GM23338 (cell line): ENCODE data around the gene FKTN. TPM values are rescaled to one million over a fixed set of nuclear protein-coding genes. Genes with fewer than 3 reads are reported as not detected.

Experiments
- ATAC-seq: fragments of 200-7000 bp; cut with Tn5 transposase; 3 replicates; pipeline ENCODE4 v1.9.1; 2020
- DNase-seq: peaks from one replicate; pipeline ENCODE4 v3.0.0-alpha.2; 2015; ENCODE audit warnings: low spot score
- H2AFZ ChIP-seq: fragments of 200-600 bp; sonication (generic); 2 replicates; pipeline ENCODE4 v1.8.0; 2016; ENCODE audit warnings: antibody characterized with exemption, mild to moderate bottlenecking, moderate library complexity
- H3F3A ChIP-seq: fragments of 200-600 bp; sonication (generic); replicated peaks from 2 replicates; pipeline ENCODE4 v1.8.0; 2017; ENCODE audit warnings: antibody characterized with exemption, mixed run types, low read depth
- H3K27ac ChIP-seq: fragments of 200-600 bp; sonication (generic); 2 replicates; pipeline ENCODE4 v1.6.1; 2016; ENCODE audit warnings: low read depth
- H3K27me3 ChIP-seq: fragments of 200-600 bp; sonication (generic); 2 replicates; pipeline ENCODE4 v1.8.0; 2016; ENCODE audit warnings: mild to moderate bottlenecking, mixed run types, moderate library complexity; ENCODE audit not compliant: insufficient read depth
- H3K36me3 ChIP-seq: fragments of 200-600 bp; sonication (generic); 2 replicates; pipeline ENCODE4 v1.8.0; 2016; ENCODE audit warnings: mild to moderate bottlenecking; ENCODE audit not compliant: insufficient read depth
- H3K4me1 ChIP-seq: fragments of 200-600 bp; sonication (generic); 2 replicates; pipeline ENCODE4 v1.8.0; 2016; ENCODE audit warnings: mild to moderate bottlenecking, moderate library complexity; ENCODE audit not compliant: insufficient read depth
- H3K4me2 ChIP-seq: fragments of 200-600 bp; sonication (generic); 2 replicates; pipeline ENCODE4 v1.7.1; 2017; ENCODE audit warnings: mixed run types
- H3K4me3 ChIP-seq: fragments of 200-600 bp; sonication (generic); 2 replicates; pipeline ENCODE4 v1.6.1; 2016; ENCODE audit warnings: mixed run types
- H3K79me2 ChIP-seq: fragments of 200-600 bp; sonication (generic); replicated peaks from 2 replicates; pipeline ENCODE4 v1.8.0; 2017; ENCODE audit warnings: mild to moderate bottlenecking; ENCODE audit not compliant: insufficient read depth
- H3K9me2 ChIP-seq: fragments of 200-600 bp; sonication (generic); 2 replicates; pipeline ENCODE4 v1.8.0; 2017; ENCODE audit not compliant: insufficient read depth
- H4K20me1 ChIP-seq: fragments of 200-600 bp; sonication (generic); replicated peaks from 2 replicates; pipeline ENCODE4 v1.8.0; 2017; ENCODE audit warnings: mild to moderate bottlenecking; ENCODE audit not compliant: insufficient read depth
- H3K27ac Mint-ChIP-seq: 2 replicates; pipeline ENCODE4 v1.8.0; 2020; ENCODE audit warnings: inconsistent platforms, mild to moderate bottlenecking, moderate library complexity, mixed read lengths
- H3K27me3 Mint-ChIP-seq: 3 replicates; pipeline ENCODE4 v1.8.0; 2022; ENCODE audit warnings: low read depth, mild to moderate bottlenecking, moderate library complexity, mixed read lengths, inconsistent platforms; ENCODE audit not compliant: insufficient read depth, poor library complexity
- H3K36me3 Mint-ChIP-seq: 3 replicates; pipeline ENCODE4 v1.8.0; 2021; ENCODE audit warnings: low read depth, mild to moderate bottlenecking, inconsistent platforms, moderate library complexity, mixed read lengths
- H3K4me1 Mint-ChIP-seq: 3 replicates; pipeline ENCODE4 v1.8.0; 2020; ENCODE audit warnings: mild to moderate bottlenecking, inconsistent platforms, mixed read lengths
- H3K4me3 Mint-ChIP-seq: 3 replicates; pipeline ENCODE4 v1.8.0; 2021; ENCODE audit warnings: moderate library complexity, mild to moderate bottlenecking, inconsistent platforms, mixed read lengths
- H3K9me3 Mint-ChIP-seq: 3 replicates; pipeline ENCODE4 v1.8.0; 2020; ENCODE audit warnings: moderate library complexity, mild to moderate bottlenecking, inconsistent platforms, mixed read lengths
- CREB1 ChIP-seq: fragments of 250-450 bp; sonication (Bioruptor Pico); IDR thresholded peaks from 2 replicates; pipeline ENCODE4 v1.5.0; 2020; ENCODE audit warnings: low read depth, mild to moderate bottlenecking, moderate library complexity
- CTCF ChIP-seq, 2 experiments: fragments of 200-600 bp in 1 of 2; sonication (generic) in 1 of 2; conservative IDR thresholded peaks; 2 replicates each; pipeline versions ENCODE4 v1.5.1 to v1.6.1; 2016 to 2017; ENCODE audit warnings: antibody characterized with exemption in 2 of 2, low read depth in 2 of 2, mild to moderate bottlenecking in 2 of 2, moderate library complexity in 1 of 2
- ETS1 ChIP-seq: IDR thresholded peaks from 2 replicates; pipeline ENCODE4 v1.6.1; 2016; ENCODE audit warnings: antibody characterized with exemption
- EZH2 ChIP-seq: fragments of 200-600 bp; sonication (generic); IDR thresholded peaks from one replicate; pipeline ENCODE4 v1.8.0; 2017; ENCODE audit warnings: antibody characterized with exemption, mild to moderate bottlenecking, low read depth; ENCODE audit not compliant: unreplicated experiment
- EZH2phosphoT487 ChIP-seq: fragments of 200-600 bp; sonication (generic); IDR thresholded peaks from one replicate; pipeline ENCODE4 v1.8.1; 2018; ENCODE audit warnings: antibody characterized with exemption; ENCODE audit not compliant: unreplicated experiment
- JUNB ChIP-seq: IDR thresholded peaks from one replicate; pipeline ENCODE4 v1.6.1; 2016; ENCODE audit warnings: antibody characterized with exemption; ENCODE audit not compliant: unreplicated experiment
- NANOG ChIP-seq: IDR thresholded peaks from 2 replicates; pipeline ENCODE4 v1.6.1; 2016; ENCODE audit warnings: antibody characterized with exemption, borderline replicate concordance
- POLR2AphosphoS5 ChIP-seq: IDR thresholded peaks from 2 replicates; pipeline ENCODE4 v1.6.1; 2016; ENCODE audit warnings: antibody characterized with exemption, low read depth
- REST ChIP-seq: IDR thresholded peaks from one replicate; pipeline ENCODE4 v1.6.1; 2018; ENCODE audit warnings: antibody characterized with exemption; ENCODE audit not compliant: unreplicated experiment
- STAT1 ChIP-seq: IDR thresholded peaks from one replicate; pipeline ENCODE4 v1.6.1; 2016; ENCODE audit warnings: antibody characterized with exemption; ENCODE audit not compliant: unreplicated experiment
- ZNF114 ChIP-seq: fragments of 250-450 bp; sonication (Bioruptor Pico); IDR thresholded peaks from 2 replicates; pipeline ENCODE4 v1.5.0; 2020; ENCODE audit warnings: mild to moderate bottlenecking, moderate library complexity
- ZNF331 ChIP-seq: fragments of 250-450 bp; sonication (Bioruptor Pico); IDR thresholded peaks from 2 replicates; pipeline ENCODE4 v1.5.0; 2020; ENCODE audit warnings: low read depth, mild to moderate bottlenecking, moderate library complexity
- ZNF462 ChIP-seq: fragments of 250-450 bp; sonication (Bioruptor Pico); IDR thresholded peaks from 2 replicates; pipeline ENCODE4 v1.5.0; 2020; ENCODE audit warnings: mild to moderate bottlenecking, moderate library complexity
- polyA plus RNA-seq: library from polyadenylated mRNA; unstranded; fragments of >200 nt; fragmentation: Nextera tagmentation; extraction: Ambion mirVana; gene quantifications from 2 replicates; pipeline ENCODE4 v1.2.1, GENCODE V29; 2016
- total RNA-seq: library from RNA; depleted of rRNA; stranded (reverse); fragments of >200 nt; shearing (Covaris generic); gene quantifications from 2 replicates; pipeline ENCODE4 v1.2.3, GENCODE V29; 2014

The FKTN gene
- total and polyA plus RNA-seq, 2 experiments from 2014 or later: 6.8 to 9.9 TPM

GRCh38 chr9:105658351-105658750 is 100.4 kb downstream of the FKTN start:
- Histone ChIP-seq H3K36me3 (no peaks in the 10 kb centered on the region), H3K4me2 (no peak overlapping the region), H3K9me2 (no peaks in the 10 kb centered on the region), H3K27me3 (peaks cover 33% of the 10 kb centered on the region), H3K27ac (no peak overlapping the region), H3K4me3 (no peak overlapping the region), H3K4me1 (peaks cover 5% of the 10 kb centered on the region), H2AFZ (no peak overlapping the region), H3F3A (0 out of 2 replicates have a peak, but pooled peaks cover 3% of the 10 kb centered on the region), H4K20me1 (no peaks in the 10 kb centered on the region), H3K79me2 (no peaks in the 10 kb centered on the region)
- Mint-ChIP-seq H3K4me1 (peaks cover 12% of the 10 kb centered on the region), H3K4me3 (no peak overlapping the region), H3K27ac (no peak overlapping the region), H3K27me3 (peaks cover 25% of the 10 kb centered on the region), H3K9me3 (no peaks in the 10 kb centered on the region), H3K36me3 (no peaks in the 10 kb centered on the region)
- no peak for ATAC-seq
- DNase-seq: no peak
- TF ChIP-seq NANOG: no peak
- TF ChIP-seq ZNF331: no peak
- no peak for TF ChIP-seq REST
- no peak for TF ChIP-seq JUNB
- TF ChIP-seq ZNF462 (CRISPR knock-in tag): no peak
- TF ChIP-seq CTCF (conservative IDR thresholded peaks at IDR 0.05; ENCODE audit: low read depth in 2 of 2): no peak
- TF ChIP-seq ZNF114 (CRISPR knock-in tag): no peak
- no peak for TF ChIP-seq POLR2AphosphoS5
- TF ChIP-seq EZH2phosphoT487: no peak
- no peak for TF ChIP-seq CREB1
- no peak for TF ChIP-seq STAT1
- no peak for TF ChIP-seq EZH2
- no peak for TF ChIP-seq ETS1
